Peyer's patch (tissue), 4 donors: Measurements from ENCODE around the gene TFF1. TPM values are rescaled to one million over a fixed set of nuclear protein-coding genes. Genes with fewer than 3 reads are reported as not detected.
"Not testable (repeated sequence)": the region's sequence is repeated elsewhere in the genome, so short reads cannot be mapped to it uniquely, and the experiment has no call there.

Experiments used
- DNase-seq, 3 donors: peaks; one replicate each; pipeline ENCODE4 v3.0.0-alpha.2; 2017 to 2019
- H3K27ac ChIP-seq, 4 donors: fragments of 200-600 bp; sonication (generic); one replicate each; pipeline ENCODE4 v1.5.1; 2016 to 2019
- H3K27me3 ChIP-seq, 2 donors: fragments of 200-600 bp; sonication (generic); one replicate each; pipeline ENCODE4 v1.5.1; 2019
- H3K36me3 ChIP-seq, 3 donors: fragments of 200-600 bp; sonication (generic); one replicate each; pipeline ENCODE4 v1.5.1; 2016 to 2019
- H3K4me1 ChIP-seq, 4 donors: fragments of 200-600 bp; sonication (generic); one replicate each; pipeline ENCODE4 v1.5.1; 2016 to 2019
- H3K4me3 ChIP-seq, 4 donors: fragments of 200-600 bp; sonication (generic); 1 replicate in 3 of 4; 2 replicates in 1 of 4; pipeline ENCODE4 v1.5.1; 2016 to 2019; ENCODE audit warnings: mild to moderate bottlenecking in 1 of 4
- H3K9me3 ChIP-seq, 4 donors: fragments of 200-600 bp; sonication (generic); one replicate each; pipeline ENCODE4 v1.5.1; 2016 to 2019; ENCODE audit warnings: mild to moderate bottlenecking in 1 of 4
- POLR2A ChIP-seq, 2 donors: fragments of 450-650 bp; IDR thresholded peaks; one replicate each; pipeline ENCODE4 v1.5.1; 2017; ENCODE audit warnings: antibody characterized with exemption in 2 of 2, mild to moderate bottlenecking in 2 of 2, moderate library complexity in 2 of 2
- total RNA-seq, 4 donors: library from RNA; depleted of rRNA; stranded (reverse); fragments of >200 nt; gene quantifications; one replicate each; pipeline ENCODE4 v1.1.0, GENCODE V29; 2016
- TF ChIP-seq, protein P1 (sequence below), 6 experiments: fragments of 450-650 bp in 4 of 6; fragments of 200-600 bp in 2 of 6; sonication (generic) in 1 of 6; IDR thresholded peaks; one replicate each; pipeline ENCODE4 v1.5.1; 2017 to 2019; ENCODE audit warnings: antibody characterized with exemption in 6 of 6, mild to moderate bottlenecking in 3 of 6, moderate library complexity in 1 of 6

TFF1 gene
- total RNA-seq, 4 donors from 2014 or later = 32.4 to 136 (median 103) TPM; not detected in 1

DNA sequence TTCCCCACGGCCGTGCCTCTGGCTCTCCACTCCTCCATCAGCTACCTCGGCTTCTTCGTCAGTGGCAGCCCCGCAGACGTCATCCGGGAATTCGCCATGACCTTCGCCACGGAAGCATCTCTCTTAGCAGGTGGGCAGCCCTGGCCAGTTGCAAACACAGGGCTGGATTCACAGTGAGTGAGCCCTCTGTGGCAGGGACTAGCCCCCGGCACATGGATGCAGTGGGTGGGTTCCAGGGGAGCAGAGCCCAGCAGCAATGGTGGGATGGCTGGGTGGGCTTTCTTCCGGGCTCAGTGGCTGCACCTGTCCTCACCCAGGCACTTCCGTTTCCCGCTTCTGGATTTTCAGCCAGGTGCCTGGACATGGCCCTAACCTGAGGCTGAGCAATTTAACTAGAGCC lies 46.8 kb upstream of the TFF1 start:
- DNase-seq = peak in 1 of 3 donors; percentile 39
- TF ChIP-seq, protein P1, sequence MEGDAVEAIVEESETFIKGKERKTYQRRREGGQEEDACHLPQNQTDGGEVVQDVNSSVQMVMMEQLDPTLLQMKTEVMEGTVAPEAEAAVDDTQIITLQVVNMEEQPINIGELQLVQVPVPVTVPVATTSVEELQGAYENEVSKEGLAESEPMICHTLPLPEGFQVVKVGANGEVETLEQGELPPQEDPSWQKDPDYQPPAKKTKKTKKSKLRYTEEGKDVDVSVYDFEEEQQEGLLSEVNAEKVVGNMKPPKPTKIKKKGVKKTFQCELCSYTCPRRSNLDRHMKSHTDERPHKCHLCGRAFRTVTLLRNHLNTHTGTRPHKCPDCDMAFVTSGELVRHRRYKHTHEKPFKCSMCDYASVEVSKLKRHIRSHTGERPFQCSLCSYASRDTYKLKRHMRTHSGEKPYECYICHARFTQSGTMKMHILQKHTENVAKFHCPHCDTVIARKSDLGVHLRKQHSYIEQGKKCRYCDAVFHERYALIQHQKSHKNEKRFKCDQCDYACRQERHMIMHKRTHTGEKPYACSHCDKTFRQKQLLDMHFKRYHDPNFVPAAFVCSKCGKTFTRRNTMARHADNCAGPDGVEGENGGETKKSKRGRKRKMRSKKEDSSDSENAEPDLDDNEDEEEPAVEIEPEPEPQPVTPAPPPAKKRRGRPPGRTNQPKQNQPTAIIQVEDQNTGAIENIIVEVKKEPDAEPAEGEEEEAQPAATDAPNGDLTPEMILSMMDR (IDR thresholded peaks at IDR 0.05) = no peak
- no peak for TF ChIP-seq POLR2A (IDR thresholded peaks at IDR 0.05)
- no peak overlapping the region for H3K4me3 ChIP-seq
- H3K27me3 ChIP-seq = no peaks in the 10 kb centered on the region
- H3K36me3 ChIP-seq = no peaks in the 10 kb centered on the region
- no peaks in the 10 kb centered on the region for H3K9me3 ChIP-seq
- no peaks in the 10 kb centered on the region for H3K4me1 ChIP-seq
- no peak overlapping the region for H3K27ac ChIP-seq

- Histone ChIP-seq H3K36me3 (no peaks in the 10 kb centered on the region), H3K4me1 (no peaks in the 10 kb centered on the region), H3K9me3 (no peaks in the 10 kb centered on the region), H3K4me3 (no peak overlapping the region), H3K27me3 (no peaks in the 10 kb centered on the region), H3K27ac (no peak overlapping the region)
- DNase-seq = no peak
- TF ChIP-seq, protein P1 (IDR thresholded peaks at IDR 0.05) = no peak
- no peak for TF ChIP-seq POLR2A (IDR thresholded peaks at IDR 0.05)
These were observed 46.2 kb upstream of the TFF1 start for GRCh38 chr21:42412636-42412933.

- H3K27ac ChIP-seq = no peak overlapping the region
- no peaks in the 10 kb centered on the region for H3K9me3 ChIP-seq
- peak in 1 of 3 donors; percentile 39 for DNase-seq
- TF ChIP-seq POLR2A (IDR thresholded peaks at IDR 0.05) = no peak
- TF ChIP-seq, protein P1 (IDR thresholded peaks at IDR 0.05) = no peak
- no peaks in the 10 kb centered on the region for H3K27me3 ChIP-seq
- no peaks in the 10 kb centered on the region for H3K36me3 ChIP-seq
- no peak overlapping the region for H3K4me3 ChIP-seq
- H3K4me1 ChIP-seq = no peaks in the 10 kb centered on the region
These were observed 45.7 kb upstream of the TFF1 start for GRCh38 chr21:42411891-42412635.

DNA sequence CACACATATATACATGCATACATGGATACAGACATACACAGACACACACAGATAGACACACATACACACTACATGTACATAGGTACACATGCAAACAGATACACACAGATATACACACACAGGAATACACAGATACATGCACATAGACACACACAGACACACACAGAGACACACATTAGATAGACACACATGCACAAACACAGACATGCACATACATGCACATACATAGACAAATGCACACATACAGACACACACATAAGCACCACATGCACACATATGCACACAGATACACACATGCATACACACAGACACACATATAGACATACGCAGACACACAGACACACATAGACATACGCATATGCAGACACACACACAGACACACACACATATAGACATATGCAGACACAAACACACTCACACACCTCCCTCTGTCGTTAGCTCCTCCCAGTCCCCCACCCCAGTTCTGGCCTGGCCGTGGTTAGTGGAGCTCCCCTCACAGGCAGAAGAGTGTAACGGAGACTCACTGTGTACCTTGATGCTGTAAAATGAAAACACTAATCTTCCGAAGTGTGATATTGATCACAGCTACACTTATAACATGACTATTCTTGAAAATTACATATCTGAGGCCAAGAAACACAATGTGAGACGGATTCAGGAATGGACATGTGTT lies 45.0 kb upstream of the TFF1 start:
- H3K36me3 ChIP-seq = no peaks in the 10 kb centered on the region

DNA sequence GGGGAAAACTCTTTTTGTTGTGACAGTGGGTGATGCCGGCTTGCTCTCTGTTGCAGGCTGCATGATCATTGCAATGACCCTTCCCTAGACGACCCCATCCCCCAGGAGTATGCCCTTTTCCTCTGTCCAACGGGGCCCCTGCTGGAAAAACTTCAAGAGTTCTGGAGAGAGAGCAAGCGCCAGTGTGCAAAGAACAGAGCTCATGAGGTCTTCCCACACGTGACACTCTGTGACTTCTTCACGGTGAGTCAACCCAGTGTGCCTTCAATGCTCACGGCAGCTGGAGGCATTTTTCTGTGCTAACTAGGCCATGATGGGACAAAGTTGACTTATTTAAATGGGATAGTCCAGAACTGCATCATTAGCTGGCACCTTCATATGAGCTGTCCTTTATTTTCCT lies 43.0 kb upstream of the TFF1 start:
- H3K27ac ChIP-seq = no peak overlapping the region
- H3K4me1 ChIP-seq = no peaks in the 10 kb centered on the region
- no peaks in the 10 kb centered on the region for H3K9me3 ChIP-seq
- no peaks in the 10 kb centered on the region for H3K36me3 ChIP-seq
- no peak for TF ChIP-seq POLR2A (IDR thresholded peaks at IDR 0.05)
- TF ChIP-seq, protein P1 (IDR thresholded peaks at IDR 0.05) = no peak
- no peak overlapping the region for H3K4me3 ChIP-seq
- no peaks in the 10 kb centered on the region for H3K27me3 ChIP-seq
- DNase-seq = no peak

More for the DNA sequence above, 45.0 kb upstream of the TFF1 start:
- DNase-seq = peak in 1 of 3 donors; percentile 42
- Histone ChIP-seq H3K4me3 (no peak overlapping the region), H3K27me3 (no peaks in the 10 kb centered on the region), H3K4me1 (no peaks in the 10 kb centered on the region), H3K27ac (no peak overlapping the region), H3K9me3 (no peaks in the 10 kb centered on the region)
- no peak for TF ChIP-seq POLR2A (IDR thresholded peaks at IDR 0.05)
- TF ChIP-seq, protein P1 (IDR thresholded peaks at IDR 0.05) = no peak

GRCh38 chr21:42408718-42409117 lies 42.4 kb upstream of the TFF1 start:
- not testable (repeated sequence) for H3K4me3 ChIP-seq, H3K9me3 ChIP-seq, DNase-seq, H3K4me1 ChIP-seq, H3K27ac ChIP-seq, H3K36me3 ChIP-seq, H3K27me3 ChIP-seq
